Hepatic stellate cell (primary cell): Measurements from ENCODE around the gene HIVEP3.

Experiments used
- DNase-seq: peaks from one replicate; pipeline ENCODE4 v3.0.0; 2011; ENCODE audit warnings: low spot score

The HIVEP3 gene

GRCh38 chr1:41513383-41513735 is 405.4 kb downstream of the HIVEP3 start:
- DNase-seq, result no peak

GRCh38 chr1:41512701-41513382 is 405.9 kb downstream of the HIVEP3 start:
- DNase-seq, result no peak

GRCh38 chr1:41511239-41511540 is 407.5 kb downstream of the HIVEP3 start:
- no peak for DNase-seq

- DNase-seq, result no peak
Observed at GRCh38 chr1:41510531-41511238, 408.0 kb downstream of the HIVEP3 start.

- DNase-seq, result no peak
Observed at GRCh38 chr1:41509270-41509671, 409.5 kb downstream of the HIVEP3 start.

- DNase-seq, result no peak
Observed at GRCh38 chr1:41508290-41508689, 410.4 kb downstream of the HIVEP3 start.

GRCh38 chr1:41507836-41508235 is 410.9 kb downstream of the HIVEP3 start:
- DNase-seq, result no peak

- no peak for DNase-seq
Observed at GRCh38 chr1:41507110-41507720, 411.5 kb downstream of the HIVEP3 start.

- DNase-seq, result no peak
Observed at GRCh38 chr1:41504114-41505035, 414.3 kb downstream of the HIVEP3 start.

- no peak for DNase-seq
Observed at GRCh38 chr1:41503538-41504113, 415.1 kb downstream of the HIVEP3 start.

GRCh38 chr1:41502912-41503311 is 415.8 kb downstream of the HIVEP3 start:
- no peak for DNase-seq

- DNase-seq, result no peak
Observed at GRCh38 chr1:41501581-41501980, 417.1 kb downstream of the HIVEP3 start.

GRCh38 chr1:41500781-41501518 is 417.8 kb downstream of the HIVEP3 start:
- DNase-seq, result no peak

- DNase-seq, result peak; percentile 68
Observed at GRCh38 chr1:41500378-41500777, 418.3 kb downstream of the HIVEP3 start.

- DNase-seq, result no peak
Observed at GRCh38 chr1:41499591-41499990, 419.1 kb downstream of the HIVEP3 start.

GRCh38 chr1:41498804-41499203 is 419.9 kb downstream of the HIVEP3 start:
- no peak for DNase-seq

- DNase-seq, result no peak
Observed at GRCh38 chr1:41498391-41498790, 420.3 kb downstream of the HIVEP3 start.

GRCh38 chr1:41497461-41498030 is 421.2 kb downstream of the HIVEP3 start:
- DNase-seq, result no peak

- DNase-seq, result no peak
Observed at GRCh38 chr1:41497056-41497440, 421.7 kb downstream of the HIVEP3 start.

- DNase-seq, result peak; percentile 89
Observed at GRCh38 chr1:41496080-41497055, 422.4 kb downstream of the HIVEP3 start.
